Measurements from ENCODE around the gene MORN1.

The MORN1 gene

DNA sequence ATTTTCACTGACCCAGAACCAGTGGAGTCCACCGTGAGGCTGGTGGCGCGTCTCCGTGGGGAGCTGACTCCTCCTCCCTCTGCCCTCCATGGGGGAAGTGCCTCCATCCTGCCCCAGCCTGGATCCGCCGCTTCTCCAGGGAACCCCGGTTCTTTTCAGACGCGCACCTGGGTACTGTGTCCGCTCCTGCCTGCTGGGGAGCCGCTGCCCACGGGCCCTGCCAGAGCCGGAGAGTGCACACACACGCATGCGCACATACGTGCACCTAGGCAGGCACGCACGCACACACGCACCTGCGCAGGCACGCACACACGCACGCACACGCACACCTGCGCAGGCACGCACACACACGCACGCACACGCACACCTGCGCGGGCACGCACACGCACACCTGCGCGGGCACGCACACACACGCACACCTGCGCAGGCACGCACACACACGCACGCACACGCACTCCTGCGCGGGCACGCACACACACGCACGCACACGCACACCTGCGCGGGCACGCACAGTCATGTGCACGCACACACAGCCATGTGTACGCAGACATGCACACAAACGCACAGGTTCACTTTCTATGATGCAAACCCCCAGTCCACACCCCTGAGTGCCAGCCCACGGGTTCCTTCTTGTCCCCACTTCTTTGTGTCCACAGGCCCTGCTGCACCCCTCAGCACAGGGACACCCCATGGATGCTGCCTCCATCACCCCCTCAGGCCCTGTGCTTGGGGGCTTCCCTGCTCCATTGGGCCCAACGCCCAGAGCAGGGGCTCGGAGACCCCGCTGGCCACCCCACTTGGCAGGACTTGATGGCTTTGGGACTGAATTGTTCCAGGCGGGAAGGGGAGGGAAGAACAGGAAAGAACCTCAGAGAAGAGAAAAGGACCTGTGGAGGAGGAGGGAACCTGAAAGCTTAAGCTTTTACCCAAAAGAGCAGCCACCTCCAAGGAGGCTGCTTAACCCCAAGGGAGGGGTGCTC, 42.7 kb downstream of the MORN1 start:
- Histone ChIP-seq H3K27ac (no peak overlapping the region), H3K79me2 (no peaks in the 10 kb centered on the region), H3K27me3 (ENCODE audit: control insufficient read depth, insufficient read depth, low read length) (no peaks in the 10 kb centered on the region), H3K36me3 (ENCODE audit: control insufficient read depth, insufficient read depth, low read length) (no peaks in the 10 kb centered on the region), H3K4me1 (no peaks in the 10 kb centered on the region), H3K9ac (no peak overlapping the region), H3K4me2 (ENCODE audit: low read length) (no peak overlapping the region), H3K4me3 (ENCODE audit: low read depth, low read length) (no peak overlapping the region), H2AFZ (no peak overlapping the region), H3K9me3 (ENCODE audit: control insufficient read depth, low read length) (no peaks in the 10 kb centered on the region)
- TF ChIP-seq, protein P1, sequence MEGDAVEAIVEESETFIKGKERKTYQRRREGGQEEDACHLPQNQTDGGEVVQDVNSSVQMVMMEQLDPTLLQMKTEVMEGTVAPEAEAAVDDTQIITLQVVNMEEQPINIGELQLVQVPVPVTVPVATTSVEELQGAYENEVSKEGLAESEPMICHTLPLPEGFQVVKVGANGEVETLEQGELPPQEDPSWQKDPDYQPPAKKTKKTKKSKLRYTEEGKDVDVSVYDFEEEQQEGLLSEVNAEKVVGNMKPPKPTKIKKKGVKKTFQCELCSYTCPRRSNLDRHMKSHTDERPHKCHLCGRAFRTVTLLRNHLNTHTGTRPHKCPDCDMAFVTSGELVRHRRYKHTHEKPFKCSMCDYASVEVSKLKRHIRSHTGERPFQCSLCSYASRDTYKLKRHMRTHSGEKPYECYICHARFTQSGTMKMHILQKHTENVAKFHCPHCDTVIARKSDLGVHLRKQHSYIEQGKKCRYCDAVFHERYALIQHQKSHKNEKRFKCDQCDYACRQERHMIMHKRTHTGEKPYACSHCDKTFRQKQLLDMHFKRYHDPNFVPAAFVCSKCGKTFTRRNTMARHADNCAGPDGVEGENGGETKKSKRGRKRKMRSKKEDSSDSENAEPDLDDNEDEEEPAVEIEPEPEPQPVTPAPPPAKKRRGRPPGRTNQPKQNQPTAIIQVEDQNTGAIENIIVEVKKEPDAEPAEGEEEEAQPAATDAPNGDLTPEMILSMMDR (IDR thresholded peaks at IDR 0.05): no peak

DNA sequence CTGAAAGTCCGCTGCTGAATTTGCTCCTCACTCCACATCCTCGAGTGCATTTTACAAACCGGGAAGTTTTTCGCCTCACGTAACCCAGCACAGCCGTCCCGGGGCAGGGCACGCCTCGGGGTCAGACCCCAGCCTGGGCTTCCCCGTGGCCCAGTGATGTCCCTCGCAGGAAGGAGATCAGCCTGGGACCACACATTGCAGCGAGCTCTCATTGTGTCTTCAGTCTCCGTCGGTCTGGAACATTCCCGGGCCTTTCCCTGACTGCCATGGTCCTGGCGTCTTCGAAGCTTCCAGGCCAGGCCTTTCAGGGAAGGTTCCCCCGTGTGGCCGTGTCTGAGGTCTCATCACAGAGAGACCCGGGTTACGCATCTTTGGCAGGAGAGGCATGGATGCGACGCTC, 43.5 kb downstream of the MORN1 start:
- no peaks in the 10 kb centered on the region for H3K9me3 ChIP-seq (ENCODE audit: control insufficient read depth, low read length)

DNA sequence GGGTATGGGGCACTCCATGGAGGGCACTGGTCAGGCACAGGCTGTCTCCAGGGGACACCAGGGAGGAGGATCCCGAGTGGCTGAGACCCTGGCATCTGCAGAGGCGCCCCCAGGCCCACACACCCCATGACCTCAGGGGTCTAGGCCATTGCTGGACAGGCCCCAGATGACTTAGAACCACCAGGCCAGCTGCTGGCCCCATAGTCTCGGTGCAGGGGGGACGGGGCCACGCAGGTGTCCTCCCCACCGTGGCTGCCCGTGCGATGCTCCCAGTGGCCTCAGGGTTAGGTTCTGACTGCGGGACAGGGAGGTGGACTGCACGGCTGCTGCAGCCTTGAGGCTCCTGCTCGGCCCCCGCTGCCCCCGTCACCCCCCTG, 44.0 kb downstream of the MORN1 start:
- Histone ChIP-seq H3K27ac (no peak overlapping the region), H3K79me2 (no peaks in the 10 kb centered on the region), H3K4me3 (ENCODE audit: low read depth, low read length) (no peak overlapping the region), H3K4me1 (no peaks in the 10 kb centered on the region), H3K9me3 (ENCODE audit: control insufficient read depth, low read length) (no peaks in the 10 kb centered on the region), H3K9ac (no peak overlapping the region), H3K4me2 (ENCODE audit: low read length) (no peak overlapping the region), H2AFZ (no peak overlapping the region), H3K27me3 (ENCODE audit: control insufficient read depth, insufficient read depth, low read length) (no peaks in the 10 kb centered on the region), H3K36me3 (ENCODE audit: control insufficient read depth, insufficient read depth, low read length) (no peaks in the 10 kb centered on the region)
- TF ChIP-seq, protein P1 (IDR thresholded peaks at IDR 0.05): no peak

More for the DNA sequence above, 43.5 kb downstream of the MORN1 start:
- Histone ChIP-seq H3K4me2 (ENCODE audit: low read length) (no peak overlapping the region), H3K79me2 (no peaks in the 10 kb centered on the region), H2AFZ (no peak overlapping the region), H3K27ac (no peak overlapping the region), H3K27me3 (ENCODE audit: control insufficient read depth, insufficient read depth, low read length) (no peaks in the 10 kb centered on the region), H3K4me1 (no peaks in the 10 kb centered on the region), H3K4me3 (ENCODE audit: low read depth, low read length) (no peak overlapping the region), H3K9ac (no peak overlapping the region), H3K36me3 (ENCODE audit: control insufficient read depth, insufficient read depth, low read length) (no peaks in the 10 kb centered on the region)
- TF ChIP-seq, protein P1 (IDR thresholded peaks at IDR 0.05): no peak

- Histone ChIP-seq H3K4me3 (ENCODE audit: low read depth, low read length) (no peak overlapping the region), H3K9ac (no peak overlapping the region), H3K36me3 (ENCODE audit: control insufficient read depth, insufficient read depth, low read length) (no peaks in the 10 kb centered on the region), H2AFZ (no peak overlapping the region), H3K27me3 (ENCODE audit: control insufficient read depth, insufficient read depth, low read length) (no peaks in the 10 kb centered on the region), H3K27ac (no peak overlapping the region), H3K4me1 (no peaks in the 10 kb centered on the region), H3K4me2 (ENCODE audit: low read length) (no peak overlapping the region), H3K9me3 (ENCODE audit: control insufficient read depth, low read length) (no peaks in the 10 kb centered on the region), H3K79me2 (no peaks in the 10 kb centered on the region)
- TF ChIP-seq, protein P1 (IDR thresholded peaks at IDR 0.05): no peak
Observed at GRCh38 chr1:2346691-2347408, 44.5 kb downstream of the MORN1 start.

Measured in parathyroid adenoma (tissue), 2 donors.